Measurements from ENCODE around the gene TERF2IP. TPM values are rescaled to one million over a fixed set of nuclear protein-coding genes. Genes with fewer than 3 reads are reported as not detected.

TERF2IP gene
- total and polyA plus RNA-seq, 2 of the 13 experiments (the other 11 are each of a cell fraction or from before 2014, with no cell fraction given) = 26.4 to 50.2 TPM

GRCh38 chr16:75622761-75623605 is 24.6 kb upstream of the TERF2IP start, which contains the start of gene ADAT1 (continued):
- TF ChIP-seq ZNF644 (CRISPR knock-in tag; IDR thresholded peaks at IDR 0.05; ENCODE audit: low read depth) = no peak
- no peak for TF ChIP-seq FOXO4 (CRISPR knock-in tag; conservative IDR thresholded peaks at IDR 0.05)
- no peak for TF ChIP-seq ZNF7 (CRISPR knock-in tag; IDR thresholded peaks at IDR 0.05)
- TF ChIP-seq ZNF251 (CRISPR knock-in tag; IDR thresholded peaks at IDR 0.05) = no peak
- no peak for TF ChIP-seq MBNL3 (CRISPR knock-in tag; conservative IDR thresholded peaks at IDR 0.05)
- TF ChIP-seq, protein P1, sequence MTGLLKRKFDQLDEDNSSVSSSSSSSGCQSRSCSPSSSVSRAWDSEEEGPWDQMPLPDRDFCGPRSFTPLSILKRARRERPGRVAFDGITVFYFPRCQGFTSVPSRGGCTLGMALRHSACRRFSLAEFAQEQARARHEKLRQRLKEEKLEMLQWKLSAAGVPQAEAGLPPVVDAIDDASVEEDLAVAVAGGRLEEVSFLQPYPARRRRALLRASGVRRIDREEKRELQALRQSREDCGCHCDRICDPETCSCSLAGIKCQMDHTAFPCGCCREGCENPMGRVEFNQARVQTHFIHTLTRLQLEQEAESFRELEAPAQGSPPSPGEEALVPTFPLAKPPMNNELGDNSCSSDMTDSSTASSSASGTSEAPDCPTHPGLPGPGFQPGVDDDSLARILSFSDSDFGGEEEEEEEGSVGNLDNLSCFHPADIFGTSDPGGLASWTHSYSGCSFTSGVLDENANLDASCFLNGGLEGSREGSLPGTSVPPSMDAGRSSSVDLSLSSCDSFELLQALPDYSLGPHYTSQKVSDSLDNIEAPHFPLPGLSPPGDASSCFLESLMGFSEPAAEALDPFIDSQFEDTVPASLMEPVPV (CRISPR knock-in tag; IDR thresholded peaks at IDR 0.05) = no peak; the same call in 1 of the 2 replicates
- TF ChIP-seq, protein P2, sequence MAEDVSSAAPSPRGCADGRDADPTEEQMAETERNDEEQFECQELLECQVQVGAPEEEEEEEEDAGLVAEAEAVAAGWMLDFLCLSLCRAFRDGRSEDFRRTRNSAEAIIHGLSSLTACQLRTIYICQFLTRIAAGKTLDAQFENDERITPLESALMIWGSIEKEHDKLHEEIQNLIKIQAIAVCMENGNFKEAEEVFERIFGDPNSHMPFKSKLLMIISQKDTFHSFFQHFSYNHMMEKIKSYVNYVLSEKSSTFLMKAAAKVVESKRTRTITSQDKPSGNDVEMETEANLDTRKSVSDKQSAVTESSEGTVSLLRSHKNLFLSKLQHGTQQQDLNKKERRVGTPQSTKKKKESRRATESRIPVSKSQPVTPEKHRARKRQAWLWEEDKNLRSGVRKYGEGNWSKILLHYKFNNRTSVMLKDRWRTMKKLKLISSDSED (CRISPR knock-in tag; IDR thresholded peaks at IDR 0.05) = no peak
- TF ChIP-seq, protein P3, sequence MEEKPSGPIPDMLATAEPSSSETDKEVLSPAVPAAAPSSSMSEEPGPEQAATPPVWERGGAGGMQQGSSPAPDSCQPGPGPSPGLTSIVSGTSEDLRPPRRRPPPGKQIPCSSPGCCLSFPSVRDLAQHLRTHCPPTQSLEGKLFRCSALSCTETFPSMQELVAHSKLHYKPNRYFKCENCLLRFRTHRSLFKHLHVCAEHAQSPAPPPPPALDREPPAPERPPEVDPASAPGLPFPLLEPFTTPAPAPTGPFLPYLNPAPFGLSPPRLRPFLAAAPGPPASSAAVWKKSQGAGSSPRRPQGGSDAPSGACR (CRISPR knock-in tag; IDR thresholded peaks at IDR 0.05) = no peak
- peak; percentile 96 for TF ChIP-seq IRF2 (CRISPR knock-in tag; IDR thresholded peaks at IDR 0.05)
- peak; percentile 78 for TF ChIP-seq ZNF407 (CRISPR knock-in tag; IDR thresholded peaks at IDR 0.05; ENCODE audit: not compliant biosample characterization)
- TF ChIP-seq ZNF138 (CRISPR knock-in tag; IDR thresholded peaks at IDR 0.05; ENCODE audit: low read depth) = no peak
- TF ChIP-seq, protein P4, sequence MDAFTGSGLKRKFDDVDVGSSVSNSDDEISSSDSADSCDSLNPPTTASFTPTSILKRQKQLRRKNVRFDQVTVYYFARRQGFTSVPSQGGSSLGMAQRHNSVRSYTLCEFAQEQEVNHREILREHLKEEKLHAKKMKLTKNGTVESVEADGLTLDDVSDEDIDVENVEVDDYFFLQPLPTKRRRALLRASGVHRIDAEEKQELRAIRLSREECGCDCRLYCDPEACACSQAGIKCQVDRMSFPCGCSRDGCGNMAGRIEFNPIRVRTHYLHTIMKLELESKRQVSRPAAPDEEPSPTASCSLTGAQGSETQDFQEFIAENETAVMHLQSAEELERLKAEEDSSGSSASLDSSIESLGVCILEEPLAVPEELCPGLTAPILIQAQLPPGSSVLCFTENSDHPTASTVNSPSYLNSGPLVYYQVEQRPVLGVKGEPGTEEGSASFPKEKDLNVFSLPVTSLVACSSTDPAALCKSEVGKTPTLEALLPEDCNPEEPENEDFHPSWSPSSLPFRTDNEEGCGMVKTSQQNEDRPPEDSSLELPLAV (CRISPR knock-in tag; conservative IDR thresholded peaks at IDR 0.05; ENCODE audit: low read depth) = no peak
- TF ChIP-seq ZNF292 (CRISPR knock-in tag; IDR thresholded peaks at IDR 0.05; ENCODE audit: borderline replicate concordance, low read depth) = no peak

All from HepG2 (cell line).